B cell (primary cell): ENCODE measurements around the gene MUC6.

ENCODE experiments used
- CTCF ChIP-seq: fragments of 200-600 bp; IDR thresholded peaks from one replicate; pipeline ENCODE4 v1.8.0; 2022; ENCODE audit warnings: antibody characterized with exemption, mild to moderate bottlenecking
- EZH2 ChIP-seq: IDR thresholded peaks from 2 replicates; pipeline ENCODE4 v1.6.1; 2012; ENCODE audit warnings: borderline replicate concordance, low read depth, mild to moderate bottlenecking, moderate library complexity, low read length; ENCODE audit not compliant: insufficient read depth, poor library complexity, severe bottlenecking

GRCh38 chr11:967995-968751 lies 68.3 kb downstream of the MUC6 start:
- TF ChIP-seq CTCF: no peak
- TF ChIP-seq EZH2: no peak
